Measurements from ENCODE around the gene OR2Y1. TPM values are rescaled to one million over a fixed set of nuclear protein-coding genes. Genes with fewer than 3 reads are reported as not detected.
"Not testable (repeated sequence)": the region's sequence is repeated elsewhere in the genome, so short reads cannot be mapped to it uniquely, and the experiment has no call there.

OR2Y1 gene
- total RNA-seq, 1 experiment from 2014 or later: not detected

DNA sequence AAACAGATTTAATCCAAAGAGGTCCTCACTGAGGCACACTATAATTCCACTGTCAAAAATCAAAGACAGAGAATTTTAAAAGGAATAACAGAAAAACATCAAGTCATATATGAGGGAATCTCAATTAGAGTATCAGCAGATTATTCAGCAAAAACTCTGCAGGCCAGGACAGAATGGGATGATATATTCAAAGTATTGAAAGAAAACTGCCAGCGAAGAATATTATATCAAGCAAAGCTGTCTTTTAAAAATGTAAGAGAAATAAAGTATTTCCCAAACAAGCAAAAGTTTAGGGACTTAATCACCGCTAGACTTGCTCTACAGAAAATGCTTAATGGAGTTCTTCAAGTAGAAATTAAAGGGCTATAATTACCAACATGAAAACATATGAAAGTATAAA, 15.7 kb upstream of the OR2Y1 start:
- TF ChIP-seq, protein P1, sequence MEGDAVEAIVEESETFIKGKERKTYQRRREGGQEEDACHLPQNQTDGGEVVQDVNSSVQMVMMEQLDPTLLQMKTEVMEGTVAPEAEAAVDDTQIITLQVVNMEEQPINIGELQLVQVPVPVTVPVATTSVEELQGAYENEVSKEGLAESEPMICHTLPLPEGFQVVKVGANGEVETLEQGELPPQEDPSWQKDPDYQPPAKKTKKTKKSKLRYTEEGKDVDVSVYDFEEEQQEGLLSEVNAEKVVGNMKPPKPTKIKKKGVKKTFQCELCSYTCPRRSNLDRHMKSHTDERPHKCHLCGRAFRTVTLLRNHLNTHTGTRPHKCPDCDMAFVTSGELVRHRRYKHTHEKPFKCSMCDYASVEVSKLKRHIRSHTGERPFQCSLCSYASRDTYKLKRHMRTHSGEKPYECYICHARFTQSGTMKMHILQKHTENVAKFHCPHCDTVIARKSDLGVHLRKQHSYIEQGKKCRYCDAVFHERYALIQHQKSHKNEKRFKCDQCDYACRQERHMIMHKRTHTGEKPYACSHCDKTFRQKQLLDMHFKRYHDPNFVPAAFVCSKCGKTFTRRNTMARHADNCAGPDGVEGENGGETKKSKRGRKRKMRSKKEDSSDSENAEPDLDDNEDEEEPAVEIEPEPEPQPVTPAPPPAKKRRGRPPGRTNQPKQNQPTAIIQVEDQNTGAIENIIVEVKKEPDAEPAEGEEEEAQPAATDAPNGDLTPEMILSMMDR (conservative IDR thresholded peaks at IDR 0.05): no peak
- no peak for TF ChIP-seq EZH2 (IDR thresholded peaks at IDR 0.05; ENCODE audit: low read depth)
- CTCF ChIA-PET: no interaction called here

DNA sequence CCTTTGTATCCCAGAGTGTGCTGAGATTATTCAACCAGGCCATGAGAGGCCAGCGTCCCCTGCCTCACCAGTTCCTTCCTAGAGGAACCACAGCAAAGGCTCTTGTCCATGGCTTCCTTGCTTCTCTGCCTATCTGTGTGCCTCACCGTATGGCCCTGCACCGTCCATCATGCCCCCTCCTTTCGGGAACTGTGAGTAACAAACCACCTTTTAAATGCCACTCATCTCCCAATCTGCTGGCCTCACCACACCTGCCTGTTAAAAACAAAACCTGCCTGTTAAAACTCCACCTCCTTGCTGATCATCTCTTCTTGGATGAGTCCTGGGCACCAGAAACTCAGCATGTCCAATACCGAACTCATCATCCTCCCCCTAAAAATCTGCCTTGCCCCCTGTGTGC, 4.4 kb upstream of the OR2Y1 start:
- Histone ChIP-seq H2AFZ (no peak overlapping the region), H3K79me2 (ENCODE audit: low read depth) (no peaks in the 10 kb centered on the region), H3K4me1 (replicated peaks; ENCODE audit: insufficient read depth) (no peaks in the 10 kb centered on the region), H4K20me1 (ENCODE audit: insufficient read depth) (no peaks in the 10 kb centered on the region), H3K27me3 (ENCODE audit: insufficient read depth, low read depth) (peaks cover 98% of the 10 kb centered on the region), H3K36me3 (ENCODE audit: low read depth) (no peaks in the 10 kb centered on the region), H3F3A (ENCODE audit: insufficient read depth, low read depth) (no peaks in the 10 kb centered on the region), H3K4me2 (no peak overlapping the region), H3K4me3 (no peak overlapping the region), H3K9me3 (ENCODE audit: insufficient read depth, low read depth) (no peaks in the 10 kb centered on the region), H3K27ac (no peak overlapping the region), H3K9me2 (ENCODE audit: insufficient read depth) (no peaks in the 10 kb centered on the region)
- TF ChIP-seq EZH2 (IDR thresholded peaks at IDR 0.05; ENCODE audit: low read depth): no peak
- TF ChIP-seq, protein P1 (conservative IDR thresholded peaks at IDR 0.05): no peak
- POLR2A ChIA-PET (ENCODE audit: unreplicated experiment): no interaction called here
- no peak for DNase-seq
- CTCF ChIA-PET: no interaction called here
- BruUV-seq (replicated peaks): no TSS peak
- intact Hi-C loops (cut with micrococcal nuclease; ENCODE audit: unreplicated experiment): no loop called here

More for the DNA sequence above, 15.7 kb upstream of the OR2Y1 start:
- BruUV-seq (replicated peaks): no TSS peak
- no peaks in the 10 kb centered on the region for H3K36me3 ChIP-seq (ENCODE audit: low read depth)
- POLR2A ChIA-PET (ENCODE audit: unreplicated experiment): no interaction called here
- intact Hi-C loops (cut with micrococcal nuclease; ENCODE audit: unreplicated experiment): no loop called here
- peaks cover 47% of the 10 kb centered on the region for H3K27me3 ChIP-seq (ENCODE audit: insufficient read depth, low read depth)
- no peaks in the 10 kb centered on the region for H3K4me1 ChIP-seq (replicated peaks; ENCODE audit: insufficient read depth)
- no peak overlapping the region for H3K27ac ChIP-seq
- H3K4me2 ChIP-seq: no peak overlapping the region
- H4K20me1 ChIP-seq (ENCODE audit: insufficient read depth): no peaks in the 10 kb centered on the region
- no peak overlapping the region for H2AFZ ChIP-seq
- DNase-seq: no peak
- no peaks in the 10 kb centered on the region for H3F3A ChIP-seq (ENCODE audit: insufficient read depth, low read depth)
- no peaks in the 10 kb centered on the region for H3K9me3 ChIP-seq (ENCODE audit: insufficient read depth, low read depth)
- H3K9me2 ChIP-seq (ENCODE audit: insufficient read depth): no peaks in the 10 kb centered on the region
- no peak overlapping the region for H3K4me3 ChIP-seq
- H3K79me2 ChIP-seq (ENCODE audit: low read depth): no peaks in the 10 kb centered on the region

DNA sequence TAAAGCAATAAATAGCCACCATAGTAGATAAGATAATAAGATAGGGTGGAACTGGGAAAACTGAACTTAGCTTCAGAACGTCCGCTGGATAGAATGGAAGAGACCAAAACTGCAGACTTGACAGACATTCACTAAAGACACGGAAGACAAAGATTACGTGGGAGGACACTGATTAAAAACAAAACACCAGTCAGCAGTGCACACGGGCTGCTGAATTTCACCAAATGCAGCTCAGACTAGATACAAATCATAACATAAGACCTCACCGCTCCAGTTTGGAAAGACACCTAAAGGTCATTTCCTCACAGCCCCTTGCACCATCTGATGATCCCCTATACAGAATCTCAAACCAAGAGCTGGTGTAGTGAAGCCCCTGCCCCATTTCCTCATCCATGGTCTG, 2.9 kb upstream of the OR2Y1 start:
- no TSS peak for BruUV-seq (replicated peaks)

DNA sequence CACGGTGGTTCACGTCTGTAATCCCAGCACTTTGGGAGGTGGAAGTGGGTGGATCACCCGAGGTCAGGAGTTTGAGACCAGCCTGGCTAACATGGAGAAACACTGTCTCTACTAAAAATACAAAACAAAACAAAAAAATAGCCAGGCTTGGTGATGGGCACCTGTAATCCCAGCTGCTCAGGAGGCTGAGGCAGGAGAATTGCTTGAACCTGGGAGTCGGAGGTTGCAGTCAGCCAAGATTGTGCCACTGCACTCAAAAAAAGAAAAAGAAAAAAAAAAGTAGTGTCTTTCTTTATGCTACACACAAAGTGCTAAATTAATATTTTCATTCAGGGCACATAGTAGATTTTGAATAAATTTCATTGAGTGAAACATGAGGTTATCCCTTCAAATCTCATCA, 1.1 kb upstream of the OR2Y1 start:
- H3K36me3 ChIP-seq (ENCODE audit: low read depth); H3K79me2 ChIP-seq (ENCODE audit: low read depth); H3F3A ChIP-seq (ENCODE audit: insufficient read depth, low read depth); H4K20me1 ChIP-seq (ENCODE audit: insufficient read depth); H3K4me3 ChIP-seq; H3K4me2 ChIP-seq; H3K4me1 ChIP-seq (replicated peaks; ENCODE audit: insufficient read depth); H3K27ac ChIP-seq; H3K9me2 ChIP-seq (ENCODE audit: insufficient read depth); BruUV-seq (replicated peaks); H3K9me3 ChIP-seq (ENCODE audit: insufficient read depth, low read depth); CTCF ChIA-PET; H2AFZ ChIP-seq; DNase-seq; intact Hi-C loops (cut with micrococcal nuclease; ENCODE audit: unreplicated experiment); POLR2A ChIA-PET (ENCODE audit: unreplicated experiment): not testable (repeated sequence)
- H3K27me3 ChIP-seq (ENCODE audit: insufficient read depth, low read depth): peaks cover 99% of the 10 kb centered on the region

More for the DNA sequence above, 2.9 kb upstream of the OR2Y1 start:
- Histone ChIP-seq H3K9me3 (ENCODE audit: insufficient read depth, low read depth) (no peaks in the 10 kb centered on the region), H3F3A (ENCODE audit: insufficient read depth, low read depth) (no peaks in the 10 kb centered on the region), H3K27me3 (ENCODE audit: insufficient read depth, low read depth) (peaks cover 100% of the 10 kb centered on the region), H3K9me2 (ENCODE audit: insufficient read depth) (no peaks in the 10 kb centered on the region), H3K36me3 (ENCODE audit: low read depth) (no peaks in the 10 kb centered on the region), H3K79me2 (ENCODE audit: low read depth) (no peaks in the 10 kb centered on the region), H3K4me3 (no peak overlapping the region), H2AFZ (no peak overlapping the region), H3K27ac (no peak overlapping the region), H4K20me1 (ENCODE audit: insufficient read depth) (no peaks in the 10 kb centered on the region), H3K4me1 (replicated peaks; ENCODE audit: insufficient read depth) (no peaks in the 10 kb centered on the region), H3K4me2 (no peak overlapping the region)
- no peak for TF ChIP-seq EZH2 (IDR thresholded peaks at IDR 0.05; ENCODE audit: low read depth)
- TF ChIP-seq, protein P1 (conservative IDR thresholded peaks at IDR 0.05): no peak
- ChIA-PET CTCF (no interaction called here), POLR2A (ENCODE audit: unreplicated experiment) (no interaction called here)
- intact Hi-C loops (cut with micrococcal nuclease; ENCODE audit: unreplicated experiment): no loop called here
- no peak for DNase-seq
